Adrenal gland (tissue), 5 donors: ENCODE measurements around the gene KAZN.

ENCODE experiments used
- POLR2A ChIP-seq, 2 donors: fragments of 450-650 bp; IDR thresholded peaks; one replicate each; pipeline ENCODE4 v1.6.1; 2017; ENCODE audit warnings: antibody characterized with exemption in 2 of 2, mild to moderate bottlenecking in 2 of 2, moderate library complexity in 1 of 2
- TF ChIP-seq, protein P1 (sequence below), 6 experiments: fragments of 450-650 bp in 4 of 6; fragments of 200-600 bp in 2 of 6; sonication (generic) in 1 of 6; IDR thresholded peaks; 1 replicate in 5 of 6; 2 replicates in 1 of 6; pipeline versions ENCODE4 v1.5.1 to v1.8.0; 2016 to 2021; ENCODE audit warnings: antibody characterized with exemption in 6 of 6, mild to moderate bottlenecking in 2 of 6, moderate library complexity in 1 of 6
- donor health status: DM: no; HTN: no; CAD: no.

DNA sequence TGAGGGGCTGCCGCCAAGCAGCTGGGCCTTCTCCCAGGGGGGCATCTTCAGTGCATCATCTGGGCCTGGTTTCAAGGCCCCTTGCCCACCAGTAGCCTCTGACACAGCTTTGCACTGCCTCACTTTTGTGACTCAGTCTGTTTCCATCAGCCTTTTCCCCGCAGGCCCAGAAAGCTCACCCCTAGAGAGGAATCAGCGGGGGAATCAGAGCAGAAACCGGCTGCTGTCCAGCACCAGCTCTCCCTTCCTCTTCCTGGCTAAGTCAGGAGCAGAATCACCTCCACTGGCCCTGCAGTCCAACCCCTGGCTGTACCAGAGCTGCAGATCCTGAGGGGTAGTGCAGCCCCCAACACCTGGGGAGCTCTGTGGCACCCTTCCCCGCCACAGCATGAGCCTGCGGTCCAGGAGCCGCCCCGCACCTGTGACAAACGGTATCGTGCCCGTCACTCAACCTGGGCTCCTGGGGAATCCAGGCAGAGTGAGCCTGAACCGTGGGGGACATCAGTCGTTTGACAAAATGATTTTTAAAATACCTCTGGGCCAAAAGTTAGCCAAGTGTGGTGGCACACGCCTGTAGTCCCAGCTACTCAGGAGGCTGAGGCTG, 471.8 kb downstream of the KAZN start:
- TF ChIP-seq, protein P1, sequence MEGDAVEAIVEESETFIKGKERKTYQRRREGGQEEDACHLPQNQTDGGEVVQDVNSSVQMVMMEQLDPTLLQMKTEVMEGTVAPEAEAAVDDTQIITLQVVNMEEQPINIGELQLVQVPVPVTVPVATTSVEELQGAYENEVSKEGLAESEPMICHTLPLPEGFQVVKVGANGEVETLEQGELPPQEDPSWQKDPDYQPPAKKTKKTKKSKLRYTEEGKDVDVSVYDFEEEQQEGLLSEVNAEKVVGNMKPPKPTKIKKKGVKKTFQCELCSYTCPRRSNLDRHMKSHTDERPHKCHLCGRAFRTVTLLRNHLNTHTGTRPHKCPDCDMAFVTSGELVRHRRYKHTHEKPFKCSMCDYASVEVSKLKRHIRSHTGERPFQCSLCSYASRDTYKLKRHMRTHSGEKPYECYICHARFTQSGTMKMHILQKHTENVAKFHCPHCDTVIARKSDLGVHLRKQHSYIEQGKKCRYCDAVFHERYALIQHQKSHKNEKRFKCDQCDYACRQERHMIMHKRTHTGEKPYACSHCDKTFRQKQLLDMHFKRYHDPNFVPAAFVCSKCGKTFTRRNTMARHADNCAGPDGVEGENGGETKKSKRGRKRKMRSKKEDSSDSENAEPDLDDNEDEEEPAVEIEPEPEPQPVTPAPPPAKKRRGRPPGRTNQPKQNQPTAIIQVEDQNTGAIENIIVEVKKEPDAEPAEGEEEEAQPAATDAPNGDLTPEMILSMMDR (IDR thresholded peaks at IDR 0.05): no peak
- TF ChIP-seq POLR2A (IDR thresholded peaks at IDR 0.05): no peak
